ENCODE data around the gene IL20RA. TPM values are rescaled to one million over a fixed set of nuclear protein-coding genes. Genes with fewer than 3 reads are reported as not detected.

IL20RA gene
- total and polyA plus RNA-seq, 2 experiments from 2014 or later = 2.6 to 3.5 TPM

DNA sequence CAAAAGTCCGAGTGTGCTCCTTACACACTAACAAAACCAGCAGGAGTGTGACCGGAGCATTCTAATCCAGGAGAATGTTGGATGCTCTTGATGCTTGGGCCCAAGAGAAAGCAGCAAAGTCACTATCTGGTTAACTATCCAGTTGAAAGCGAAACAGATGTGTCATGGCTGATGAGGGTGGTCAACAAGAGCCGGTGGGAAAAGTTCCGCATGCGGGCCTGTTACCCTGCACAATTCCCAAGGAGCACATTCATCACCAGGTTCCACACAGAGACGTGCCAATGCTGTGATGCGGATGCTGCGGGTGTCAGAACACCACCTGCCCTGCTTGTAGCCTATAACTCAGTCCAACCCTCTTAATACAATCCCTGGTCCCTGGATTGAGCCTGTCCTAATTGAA lies 38.7 kb downstream of the IL20RA start:
- H3K27ac Mint-ChIP-seq = no peak overlapping the region
- DNase-seq (ENCODE audit: low spot score) (no peak), ATAC-seq (no peak)
- H3K4me2 ChIP-seq = no peak overlapping the region
- no peak overlapping the region for H2AFZ ChIP-seq
- H3K27me3 Mint-ChIP-seq (ENCODE audit: insufficient read depth, low read depth, poor library complexity) = peaks cover 13% of the 10 kb centered on the region
- no peak overlapping the region for H3K27ac ChIP-seq (ENCODE audit: low read depth)
- H3K4me1 ChIP-seq (ENCODE audit: insufficient read depth) = peaks cover 25% of the 10 kb centered on the region
- H3K9me2 ChIP-seq (ENCODE audit: insufficient read depth) = peaks cover 4% of the 10 kb centered on the region
- H3K27me3 ChIP-seq (ENCODE audit: insufficient read depth) = no peaks in the 10 kb centered on the region
- H3F3A ChIP-seq (replicated peaks; ENCODE audit: low read depth) = no peaks in the 10 kb centered on the region
- H3K9me3 Mint-ChIP-seq = no peaks in the 10 kb centered on the region
- H3K79me2 ChIP-seq (replicated peaks; ENCODE audit: insufficient read depth) = no peaks in the 10 kb centered on the region
- no peak overlapping the region for H3K4me3 ChIP-seq
- H3K4me3 Mint-ChIP-seq = no peak overlapping the region
- H4K20me1 ChIP-seq (replicated peaks; ENCODE audit: insufficient read depth) = no peaks in the 10 kb centered on the region
- TF ChIP-seq EZH2phosphoT487 (IDR thresholded peaks at IDR 0.05; ENCODE audit: unreplicated experiment) (no peak), JUNB (IDR thresholded peaks at IDR 0.05; ENCODE audit: unreplicated experiment) (no peak), NANOG (IDR thresholded peaks at IDR 0.05; ENCODE audit: borderline replicate concordance) (no peak), STAT1 (IDR thresholded peaks at IDR 0.05; ENCODE audit: unreplicated experiment) (no peak), EZH2 (IDR thresholded peaks at IDR 0.05; ENCODE audit: low read depth, unreplicated experiment) (no peak), ZNF331 (CRISPR knock-in tag; IDR thresholded peaks at IDR 0.05; ENCODE audit: low read depth) (no peak), POLR2AphosphoS5 (IDR thresholded peaks at IDR 0.05; ENCODE audit: low read depth) (no peak), ZNF114 (CRISPR knock-in tag; IDR thresholded peaks at IDR 0.05) (no peak), ZNF462 (CRISPR knock-in tag; IDR thresholded peaks at IDR 0.05) (no peak), REST (IDR thresholded peaks at IDR 0.05; ENCODE audit: unreplicated experiment) (no peak), CREB1 (CRISPR knock-in tag; IDR thresholded peaks at IDR 0.05; ENCODE audit: low read depth) (no peak), CTCF (conservative IDR thresholded peaks at IDR 0.05; ENCODE audit: low read depth in 2 of 2) (no peak)
- TF ChIP-seq, protein P1, sequence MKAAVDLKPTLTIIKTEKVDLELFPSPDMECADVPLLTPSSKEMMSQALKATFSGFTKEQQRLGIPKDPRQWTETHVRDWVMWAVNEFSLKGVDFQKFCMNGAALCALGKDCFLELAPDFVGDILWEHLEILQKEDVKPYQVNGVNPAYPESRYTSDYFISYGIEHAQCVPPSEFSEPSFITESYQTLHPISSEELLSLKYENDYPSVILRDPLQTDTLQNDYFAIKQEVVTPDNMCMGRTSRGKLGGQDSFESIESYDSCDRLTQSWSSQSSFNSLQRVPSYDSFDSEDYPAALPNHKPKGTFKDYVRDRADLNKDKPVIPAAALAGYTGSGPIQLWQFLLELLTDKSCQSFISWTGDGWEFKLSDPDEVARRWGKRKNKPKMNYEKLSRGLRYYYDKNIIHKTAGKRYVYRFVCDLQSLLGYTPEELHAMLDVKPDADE (IDR thresholded peaks at IDR 0.05) = no peak
- no peaks in the 10 kb centered on the region for H3K36me3 Mint-ChIP-seq (ENCODE audit: low read depth)
- H3K4me1 Mint-ChIP-seq = peaks cover 26% of the 10 kb centered on the region
- H3K36me3 ChIP-seq (ENCODE audit: insufficient read depth) = no peaks in the 10 kb centered on the region
